Nephron (organoid): ENCODE results near the gene KAZN.

Experiments used
- H3K27ac Mint-ChIP-seq, 3 experiments: 2 replicates each; pipeline ENCODE4 v1.8.0; 2020; ENCODE audit warnings: mixed read lengths in 3 of 3, mild to moderate bottlenecking in 2 of 3, moderate library complexity in 1 of 3
- H3K27me3 Mint-ChIP-seq: 2 replicates; pipeline ENCODE4 v1.8.0; 2021; ENCODE audit warnings: low read depth, mild to moderate bottlenecking, moderate library complexity, mixed read lengths
- H3K36me3 Mint-ChIP-seq: 2 replicates; pipeline ENCODE4 v1.8.0; 2020; ENCODE audit warnings: low read depth, mixed read lengths
- H3K4me1 Mint-ChIP-seq: 2 replicates; pipeline ENCODE4 v1.8.0; 2020; ENCODE audit warnings: mixed read lengths
- H3K4me3 Mint-ChIP-seq, 3 experiments: 2 replicates each; pipeline ENCODE4 v1.8.0; 2020; ENCODE audit warnings: mild to moderate bottlenecking in 3 of 3, mixed read lengths in 3 of 3, moderate library complexity in 2 of 3
- H3K9me3 Mint-ChIP-seq: 2 replicates; pipeline ENCODE4 v1.8.0; 2020; ENCODE audit warnings: mixed read lengths
- CTCF ChIP-seq, 3 experiments: fragments of 200-600 bp; sonication (generic); IDR thresholded peaks; one replicate each; pipeline ENCODE4 v1.5.0; 2021; ENCODE audit warnings: antibody characterized with exemption in 3 of 3; ENCODE audit not compliant: unreplicated experiment in 3 of 3

The KAZN gene

GRCh38 chr1:15159166-15159555 lies 560.7 kb downstream of the KAZN start:
- Mint-ChIP-seq H3K36me3 (no peaks in the 10 kb centered on the region), H3K4me3 (no peak overlapping the region), H3K27me3 (peaks cover 3% of the 10 kb centered on the region), H3K9me3 (no peaks in the 10 kb centered on the region), H3K4me1 (peaks cover 53% of the 10 kb centered on the region), H3K27ac (peak overlapping the region; percentile 46 to 93 (median 69))
- TF ChIP-seq CTCF (IDR thresholded peaks at IDR 0.05; ENCODE audit: unreplicated experiment in 3 of 3), result no peak

- Mint-ChIP-seq H3K27me3 (peaks cover 3% of the 10 kb centered on the region), H3K36me3 (no peaks in the 10 kb centered on the region), H3K4me3 (no peak overlapping the region), H3K9me3 (no peaks in the 10 kb centered on the region), H3K4me1 (peaks cover 41% of the 10 kb centered on the region), H3K27ac (peak overlapping the region in 2 of 3 experiments; percentile 15 to 17)
- no peak for TF ChIP-seq CTCF (IDR thresholded peaks at IDR 0.05; ENCODE audit: unreplicated experiment in 3 of 3)
Measured at GRCh38 chr1:15160626-15161025, 562.1 kb downstream of the KAZN start.

- Mint-ChIP-seq H3K9me3 (no peaks in the 10 kb centered on the region), H3K27ac (no peak overlapping the region), H3K4me3 (no peak overlapping the region), H3K4me1 (no peaks in the 10 kb centered on the region), H3K36me3 (no peaks in the 10 kb centered on the region), H3K27me3 (no peaks in the 10 kb centered on the region)
- TF ChIP-seq CTCF (IDR thresholded peaks at IDR 0.05; ENCODE audit: unreplicated experiment in 3 of 3), result no peak
Measured at GRCh38 chr1:15167386-15167785, 568.9 kb downstream of the KAZN start.
